ENCODE measurements around the gene ARHGAP45.

ARHGAP45 gene

DNA sequence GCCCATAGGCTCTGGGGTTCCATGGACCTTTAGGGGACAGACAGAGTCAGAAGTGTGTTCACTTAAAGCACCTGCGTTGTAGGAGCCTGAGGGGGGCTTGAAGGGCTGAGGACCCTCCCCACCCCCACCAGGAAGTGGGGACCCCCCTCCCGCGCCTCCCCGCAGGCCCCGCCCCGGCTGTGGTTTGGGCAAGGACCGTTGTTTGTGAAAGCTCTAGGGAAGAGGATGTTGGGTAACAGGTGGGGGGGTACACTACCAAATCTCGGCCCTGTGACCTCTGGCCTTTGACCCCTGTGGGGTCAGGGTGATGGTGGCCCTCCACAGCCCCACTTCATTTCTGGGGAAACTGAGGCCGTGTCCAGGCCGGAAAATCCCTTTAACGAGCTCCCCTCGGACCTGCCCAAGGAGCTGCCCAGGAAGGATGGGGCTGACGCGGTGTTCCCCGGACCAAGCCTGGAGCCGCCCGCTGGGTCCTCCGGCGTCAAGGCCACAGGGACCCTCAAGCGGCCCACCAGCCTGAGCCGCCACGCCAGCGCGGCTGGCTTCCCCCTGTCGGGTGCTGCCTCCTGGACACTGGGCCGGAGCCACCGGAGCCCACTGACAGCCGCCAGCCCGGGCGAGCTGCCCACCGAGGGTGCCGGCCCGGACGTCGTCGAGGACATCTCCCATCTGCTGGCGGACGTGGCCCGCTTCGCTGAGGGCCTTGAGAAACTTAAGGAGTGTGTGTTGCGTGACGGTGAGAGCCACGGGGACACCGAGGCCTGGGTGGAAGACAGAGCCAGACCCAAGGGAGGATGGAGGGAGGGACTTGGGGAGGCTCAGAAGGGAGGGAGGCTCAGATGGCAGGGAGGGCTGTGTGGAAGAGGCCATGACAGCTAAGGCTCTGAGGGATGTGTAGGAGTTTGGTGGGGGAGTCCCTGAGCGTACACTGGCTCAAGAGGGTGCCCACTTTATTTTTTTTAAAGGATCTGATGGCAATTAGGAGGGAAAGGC lies 1.3 kb downstream of the ARHGAP45 start:
- no peak overlapping the region for H3K4me3 ChIP-seq (ENCODE audit: control insufficient read depth, low read depth, low read length)
- DNase-seq (ENCODE audit: low read depth): no peak
- TF ChIP-seq, protein P1, sequence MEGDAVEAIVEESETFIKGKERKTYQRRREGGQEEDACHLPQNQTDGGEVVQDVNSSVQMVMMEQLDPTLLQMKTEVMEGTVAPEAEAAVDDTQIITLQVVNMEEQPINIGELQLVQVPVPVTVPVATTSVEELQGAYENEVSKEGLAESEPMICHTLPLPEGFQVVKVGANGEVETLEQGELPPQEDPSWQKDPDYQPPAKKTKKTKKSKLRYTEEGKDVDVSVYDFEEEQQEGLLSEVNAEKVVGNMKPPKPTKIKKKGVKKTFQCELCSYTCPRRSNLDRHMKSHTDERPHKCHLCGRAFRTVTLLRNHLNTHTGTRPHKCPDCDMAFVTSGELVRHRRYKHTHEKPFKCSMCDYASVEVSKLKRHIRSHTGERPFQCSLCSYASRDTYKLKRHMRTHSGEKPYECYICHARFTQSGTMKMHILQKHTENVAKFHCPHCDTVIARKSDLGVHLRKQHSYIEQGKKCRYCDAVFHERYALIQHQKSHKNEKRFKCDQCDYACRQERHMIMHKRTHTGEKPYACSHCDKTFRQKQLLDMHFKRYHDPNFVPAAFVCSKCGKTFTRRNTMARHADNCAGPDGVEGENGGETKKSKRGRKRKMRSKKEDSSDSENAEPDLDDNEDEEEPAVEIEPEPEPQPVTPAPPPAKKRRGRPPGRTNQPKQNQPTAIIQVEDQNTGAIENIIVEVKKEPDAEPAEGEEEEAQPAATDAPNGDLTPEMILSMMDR (IDR thresholded peaks at IDR 0.05; ENCODE audit: control insufficient read depth, insufficient read depth, low read depth, low read length, missing control alignments): no peak

DNA sequence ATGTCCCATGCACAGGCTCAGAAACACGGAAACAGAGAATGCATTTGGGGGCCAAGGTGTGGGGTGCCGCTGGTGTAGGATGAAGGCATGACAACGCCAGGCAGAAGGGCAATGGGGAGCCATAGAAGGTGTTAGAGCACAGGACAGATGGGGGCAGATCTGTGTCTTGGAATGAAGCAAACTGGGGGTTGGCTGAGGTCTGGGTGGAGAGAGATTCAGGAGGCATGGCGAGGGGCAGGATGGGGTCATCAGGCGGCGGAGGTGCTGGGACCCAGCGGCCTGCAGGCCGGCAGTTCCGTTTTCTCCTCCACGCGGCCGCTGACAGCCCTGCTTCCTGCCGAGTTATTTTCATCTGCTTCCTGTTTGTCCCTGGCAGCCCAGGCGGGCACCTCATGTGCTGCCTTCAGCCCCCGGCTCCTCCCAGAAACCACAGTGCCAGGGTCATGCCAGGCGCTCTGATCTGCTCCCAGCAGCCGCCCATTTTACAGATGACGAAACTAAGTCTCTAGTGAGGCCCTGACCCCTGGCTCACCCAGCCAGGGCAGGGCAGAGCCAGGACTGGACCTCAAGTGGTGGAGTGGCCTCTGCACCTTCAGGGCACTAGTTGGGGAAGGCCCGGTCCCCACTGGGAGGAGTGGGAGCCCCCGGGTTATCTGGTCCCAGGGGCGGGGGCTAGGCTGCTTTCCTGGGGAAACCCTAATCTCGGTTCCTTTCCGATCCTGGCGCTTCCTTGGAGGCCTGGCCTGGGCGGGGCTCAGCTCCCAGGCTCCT lies 2.2 kb downstream of the ARHGAP45 start:
- no peak for DNase-seq (ENCODE audit: low read depth)
- TF ChIP-seq, protein P1 (IDR thresholded peaks at IDR 0.05; ENCODE audit: control insufficient read depth, insufficient read depth, low read depth, low read length, missing control alignments): no peak
- H3K4me3 ChIP-seq (ENCODE audit: control insufficient read depth, low read depth, low read length): no peak overlapping the region

DNA sequence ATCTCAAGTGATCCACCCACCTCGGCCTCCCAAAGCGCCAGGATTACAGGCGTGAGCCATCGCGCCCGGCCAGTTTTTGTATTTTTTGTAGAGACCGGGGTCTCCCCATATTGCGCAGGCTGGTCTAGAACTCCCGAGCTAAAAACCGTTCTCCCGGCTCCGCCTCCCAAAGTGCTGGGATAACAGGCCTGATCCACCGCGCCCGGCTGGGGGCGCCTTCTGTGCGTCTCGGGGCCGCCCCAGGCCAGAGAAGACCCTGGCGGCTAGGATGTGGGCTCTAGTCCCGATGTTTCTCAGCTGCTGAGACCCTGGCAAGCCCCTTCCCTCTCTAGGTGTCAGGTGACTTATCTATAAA lies 3.6 kb downstream of the ARHGAP45 start:
- DNase-seq (ENCODE audit: low read depth): no peak
- H3K4me3 ChIP-seq (ENCODE audit: control insufficient read depth, low read depth, low read length): no peak overlapping the region

DNA sequence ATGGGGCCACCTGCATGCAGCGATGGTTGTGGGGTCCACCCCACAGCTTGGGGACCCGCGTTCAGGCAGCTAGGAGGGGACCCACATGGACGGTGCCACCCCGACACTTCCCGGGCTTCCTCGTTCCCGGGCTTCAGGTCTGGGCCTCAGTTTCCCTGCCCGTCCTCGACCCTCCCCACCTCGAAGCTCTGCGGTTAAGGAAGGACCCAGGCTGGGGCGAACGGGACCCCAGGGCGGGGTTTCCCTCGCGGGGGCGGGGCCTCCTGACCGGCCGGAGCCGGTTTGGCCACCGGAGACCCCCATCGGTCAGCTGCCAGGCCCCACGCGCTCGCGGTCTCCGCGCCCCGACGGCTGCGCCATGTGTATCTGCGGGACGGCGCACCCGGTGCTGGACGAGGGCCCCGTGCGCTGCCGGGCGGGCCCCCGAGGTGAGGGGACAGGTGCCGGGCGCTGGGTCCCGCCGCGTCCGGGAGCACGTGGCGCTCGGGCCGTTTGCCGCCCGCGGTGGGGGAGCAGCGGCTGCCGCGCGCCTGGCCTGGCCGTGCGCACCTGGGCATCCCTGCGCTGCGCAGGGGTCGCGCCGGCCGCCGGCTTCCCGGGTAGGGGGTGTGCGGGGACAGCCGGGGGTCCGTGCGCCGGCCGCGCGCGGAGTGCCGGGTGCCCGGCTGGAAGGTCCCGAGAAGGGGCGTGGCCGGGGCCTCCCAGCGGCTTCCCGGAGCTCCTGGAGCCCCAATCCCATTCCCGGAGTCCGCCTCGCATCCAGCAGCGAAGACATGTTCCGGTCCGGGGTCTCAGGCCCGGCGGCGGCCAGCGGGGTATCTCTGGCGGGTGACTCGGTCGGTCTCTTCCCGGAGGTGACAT lies 4.2 kb downstream of the ARHGAP45 start:
- TF ChIP-seq, protein P1 (IDR thresholded peaks at IDR 0.05; ENCODE audit: control insufficient read depth, insufficient read depth, low read depth, low read length, missing control alignments): no peak
- no peak overlapping the region; the same call in 1 of the 2 replicates for H3K4me3 ChIP-seq (ENCODE audit: control insufficient read depth, low read depth, low read length)
- no peak for DNase-seq (ENCODE audit: low read depth)

More for the DNA sequence above, 3.6 kb downstream of the ARHGAP45 start:
- TF ChIP-seq, protein P1 (IDR thresholded peaks at IDR 0.05; ENCODE audit: control insufficient read depth, insufficient read depth, low read depth, low read length, missing control alignments): peak; percentile 33

DNA sequence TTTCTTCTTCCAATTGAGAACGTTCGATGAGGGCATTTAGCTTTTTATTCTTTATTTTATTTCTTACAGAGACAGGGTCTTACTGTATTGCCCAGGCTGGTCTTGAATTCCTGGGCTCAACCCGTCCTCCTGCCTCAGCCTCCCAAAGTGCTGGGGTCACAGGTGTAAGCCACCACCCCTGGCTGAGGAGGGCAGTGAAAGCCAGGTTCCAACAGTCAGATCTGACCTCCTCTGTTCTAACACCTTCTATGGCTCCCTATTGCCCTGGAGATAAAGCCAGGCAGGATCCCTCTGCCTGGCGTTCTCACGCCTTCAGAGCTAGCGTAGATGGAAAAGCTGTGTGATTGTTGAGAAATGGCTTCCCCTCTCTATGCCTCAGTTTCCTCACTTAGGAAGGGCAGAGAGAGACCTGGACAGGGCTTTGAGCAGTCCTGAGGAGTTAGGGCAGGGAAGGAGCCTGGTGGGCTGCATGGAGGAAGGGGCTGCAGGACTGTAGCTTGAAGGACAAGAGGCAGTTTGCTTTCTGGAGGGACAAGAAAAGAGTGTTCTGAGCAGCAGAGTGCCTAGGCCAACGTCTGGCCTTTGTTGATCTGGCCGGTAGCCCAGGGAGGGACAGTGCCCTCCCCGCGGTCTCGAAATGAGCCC lies 5.5 kb downstream of the ARHGAP45 start:
- no peak for DNase-seq (ENCODE audit: low read depth)
- TF ChIP-seq, protein P1 (IDR thresholded peaks at IDR 0.05; ENCODE audit: control insufficient read depth, insufficient read depth, low read depth, low read length, missing control alignments): no peak
- H3K4me3 ChIP-seq (ENCODE audit: control insufficient read depth, low read depth, low read length): no peak overlapping the region
